ENCODE measurements around the gene MRFAP1L1. TPM values are rescaled to one million over a fixed set of nuclear protein-coding genes. Genes with fewer than 3 reads are reported as not detected.
A peak's percentile ranks its signal among the peaks of the same experiment; 100 is the strongest.
"Not testable (repeated sequence)": the region's sequence is repeated elsewhere in the genome, so short reads cannot be mapped to it uniquely, and the experiment has no call there.

MRFAP1L1 gene
- total RNA-seq, 2 donors from 2014 or later: 44.0 to 55.1 TPM

- H3K27ac Mint-ChIP-seq: peak overlapping the region in 1 of 2 donors; percentile 41
- H3K9me3 Mint-ChIP-seq: no peaks in the 10 kb centered on the region
- H3K27me3 Mint-ChIP-seq: no peaks in the 10 kb centered on the region
- ATAC-seq (no peak), DNase-seq (ENCODE audit: low spot score) (peak; percentile 59)
- no peak overlapping the region for H3K4me3 Mint-ChIP-seq
- peaks cover 8% of the 10 kb centered on the region for H3K36me3 Mint-ChIP-seq
- peaks cover 20 to 40% of the 10 kb centered on the region in 2 donors for H3K4me1 Mint-ChIP-seq (ENCODE audit: low read depth in 2 of 2)
Measured at GRCh38 chr4:6681191-6681590, 28.5 kb downstream of the MRFAP1L1 start.

- H3K27me3 Mint-ChIP-seq: no peaks in the 10 kb centered on the region
- H3K27ac Mint-ChIP-seq: peak overlapping the region in 1 of 2 donors; percentile 41
- H3K36me3 Mint-ChIP-seq: peaks cover 15% of the 10 kb centered on the region
- no peaks in the 10 kb centered on the region for H3K9me3 Mint-ChIP-seq
- peak; percentile 38 for DNase-seq (ENCODE audit: low spot score)
- no peak for ATAC-seq
- H3K4me1 Mint-ChIP-seq (ENCODE audit: low read depth in 2 of 2): peaks cover 23 to 42% of the 10 kb centered on the region in 2 donors
- no peak overlapping the region for H3K4me3 Mint-ChIP-seq
Measured at GRCh38 chr4:6680372-6681034, 29.2 kb downstream of the MRFAP1L1 start.

DNA sequence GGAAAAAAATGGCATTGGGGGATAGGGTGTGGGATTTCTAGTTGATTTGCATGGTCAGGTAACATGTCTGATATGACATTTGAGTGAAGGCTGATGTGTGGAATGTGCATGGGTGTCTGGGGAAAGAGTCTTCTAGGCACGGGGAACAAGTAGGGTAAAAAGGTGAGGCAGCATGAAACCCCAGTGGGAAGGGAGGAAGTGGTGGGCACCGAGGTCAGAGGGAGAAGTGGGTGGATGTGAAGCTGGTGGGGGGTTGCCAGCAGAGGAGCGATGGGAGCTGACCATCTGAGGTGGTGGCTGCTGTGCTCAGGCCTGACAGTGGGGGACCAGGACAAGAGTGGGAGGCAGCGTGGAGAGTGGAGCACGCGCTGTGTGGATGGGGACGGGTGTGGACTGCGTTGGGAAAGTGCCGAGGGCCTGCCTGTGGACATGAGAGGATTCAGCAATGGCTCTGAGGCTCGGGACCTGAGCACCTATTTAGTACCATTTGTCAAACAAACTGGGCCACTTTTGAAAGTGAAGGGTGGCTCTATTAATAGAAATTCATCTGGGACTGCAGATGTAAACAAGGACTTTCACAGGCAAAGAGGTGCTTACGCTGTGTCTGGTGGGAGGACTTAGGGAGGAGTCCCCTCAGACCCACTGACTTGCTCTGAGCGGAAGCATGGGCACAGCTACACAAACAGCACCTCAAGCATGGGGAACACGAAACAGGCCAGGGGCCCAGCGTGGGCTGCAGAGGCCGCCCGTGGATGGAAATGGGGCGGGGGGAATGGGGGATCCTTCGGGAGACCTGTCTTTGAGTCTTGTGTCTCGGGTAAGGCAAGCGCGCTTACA lies 32.7 kb downstream of the MRFAP1L1 start:
- DNase-seq (ENCODE audit: low spot score) (no peak), ATAC-seq (no peak)
- H3K27me3 Mint-ChIP-seq: no peaks in the 10 kb centered on the region
- H3K9me3 Mint-ChIP-seq: no peaks in the 10 kb centered on the region
- H3K36me3 Mint-ChIP-seq: peaks cover 22% of the 10 kb centered on the region
- peaks cover 40 to 57% of the 10 kb centered on the region in 2 donors for H3K4me1 Mint-ChIP-seq (ENCODE audit: low read depth in 2 of 2)
- peak overlapping the region; percentile 95 to 98 for H3K27ac Mint-ChIP-seq
- H3K4me3 Mint-ChIP-seq: peak overlapping the region; percentile 94

DNA sequence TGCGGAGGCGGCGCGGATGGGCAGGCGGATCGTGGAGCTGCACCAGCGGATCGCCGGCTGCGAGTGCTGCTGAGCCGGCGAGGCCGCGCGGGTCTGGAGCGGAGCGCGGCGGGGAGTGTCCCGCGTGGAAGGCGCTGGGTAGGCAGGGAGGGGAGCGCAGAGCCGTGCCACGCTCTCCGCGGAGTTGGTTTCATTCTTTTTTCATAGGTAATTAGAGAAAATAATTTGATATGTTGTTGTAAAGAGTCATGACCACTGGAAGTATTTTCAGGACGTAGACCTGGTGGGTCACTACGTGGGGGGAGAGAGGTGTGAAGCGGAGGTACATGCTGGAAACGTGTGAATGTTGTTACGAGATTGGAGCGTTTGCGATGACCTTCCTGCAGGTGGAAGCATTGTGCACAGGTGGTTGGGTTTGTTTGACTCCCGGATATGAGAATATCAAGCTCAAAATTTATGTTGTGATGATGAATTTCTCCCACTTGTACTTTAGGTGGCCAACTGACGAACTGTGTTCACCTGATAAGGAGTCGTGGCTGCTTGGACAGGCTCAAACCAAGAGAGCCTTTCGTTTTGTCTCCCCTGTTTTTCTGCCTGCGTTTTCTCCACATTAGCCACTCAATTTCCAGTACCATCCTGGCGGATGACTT lies 35.0 kb downstream of the MRFAP1L1 start:
- Mint-ChIP-seq H3K36me3 (peaks cover 22% of the 10 kb centered on the region), H3K27me3 (no peaks in the 10 kb centered on the region), H3K27ac (peak overlapping the region; percentile 95 to 98), H3K4me3 (peak overlapping the region; percentile 94), H3K9me3 (no peaks in the 10 kb centered on the region), H3K4me1 (ENCODE audit: low read depth in 2 of 2) (peaks cover 40 to 43% of the 10 kb centered on the region in 2 donors)
- DNase-seq (ENCODE audit: low spot score): no peak
- peak; percentile 8 to 31 for ATAC-seq

DNA sequence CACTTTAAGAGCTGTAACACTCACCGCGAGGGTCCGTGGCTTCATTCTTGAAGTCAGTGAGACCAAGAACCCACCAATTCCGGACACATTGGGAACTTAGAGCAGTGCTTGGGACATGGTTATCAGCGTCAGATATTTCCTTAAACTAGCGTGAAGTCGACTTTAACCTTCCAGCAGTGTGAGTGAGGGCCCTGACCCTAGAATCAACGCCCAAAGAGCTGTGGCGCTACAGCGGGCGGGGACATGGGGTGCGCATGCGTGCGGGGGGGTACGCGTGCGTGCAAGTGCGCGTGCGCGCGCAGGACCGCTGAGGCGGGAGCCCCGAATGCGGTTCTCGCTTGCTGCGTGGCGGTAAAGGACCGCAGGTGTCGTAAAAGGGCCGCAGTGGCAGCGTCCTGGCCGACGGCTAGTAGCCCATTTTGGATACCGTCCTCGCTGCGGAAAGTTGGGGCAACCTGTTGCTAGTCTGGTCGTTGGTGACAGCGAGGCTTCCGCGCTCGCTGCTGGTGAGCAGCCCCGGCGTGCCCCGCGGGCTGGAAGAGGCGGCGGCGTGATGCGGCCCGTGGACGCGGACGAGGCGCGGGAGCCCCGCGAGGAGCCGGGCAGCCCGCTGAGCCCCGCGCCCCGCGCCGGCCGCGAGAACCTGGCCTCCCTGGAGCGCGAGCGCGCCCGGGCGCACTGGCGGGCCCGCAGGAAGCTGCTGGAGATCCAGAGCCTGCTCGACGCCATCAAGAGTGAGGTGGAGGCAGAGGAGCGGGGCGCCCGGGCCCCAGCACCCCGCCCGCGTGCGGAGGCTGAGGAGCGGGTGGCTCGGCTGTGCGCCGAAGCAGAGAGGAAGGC lies 35.8 kb downstream of the MRFAP1L1 start:
- Mint-ChIP-seq H3K27me3 (no peaks in the 10 kb centered on the region), H3K36me3 (peaks cover 22% of the 10 kb centered on the region), H3K4me1 (ENCODE audit: low read depth in 2 of 2) (peaks cover 40 to 41% of the 10 kb centered on the region in 2 donors), H3K27ac (peak overlapping the region; percentile 95 to 98), H3K9me3 (no peaks in the 10 kb centered on the region), H3K4me3 (peak overlapping the region; percentile 94)
- ATAC-seq (peak; percentile 90 to 91), DNase-seq (ENCODE audit: low spot score) (peak; percentile 95)

- H3K9me3 Mint-ChIP-seq; DNase-seq (ENCODE audit: low spot score); ATAC-seq; H3K27me3 Mint-ChIP-seq: not testable (repeated sequence)
- Mint-ChIP-seq H3K4me1 (ENCODE audit: low read depth in 2 of 2) (peaks cover 40 to 41% of the 10 kb centered on the region in 2 donors), H3K27ac (peak overlapping the region; percentile 95 to 98), H3K36me3 (peaks cover 22% of the 10 kb centered on the region), H3K4me3 (peak overlapping the region; percentile 94)
Measured at GRCh38 chr4:6673191-6673659, 36.4 kb downstream of the MRFAP1L1 start.

GRCh38 chr4:6672541-6673190 lies 37.0 kb downstream of the MRFAP1L1 start:
- H3K4me1 Mint-ChIP-seq (ENCODE audit: low read depth in 2 of 2): peaks cover 38 to 40% of the 10 kb centered on the region in 2 donors
- H3K9me3 Mint-ChIP-seq; ATAC-seq; H3K4me3 Mint-ChIP-seq; H3K27ac Mint-ChIP-seq; H3K27me3 Mint-ChIP-seq; DNase-seq (ENCODE audit: low spot score): not testable (repeated sequence)
- H3K36me3 Mint-ChIP-seq: peaks cover 22% of the 10 kb centered on the region

DNA sequence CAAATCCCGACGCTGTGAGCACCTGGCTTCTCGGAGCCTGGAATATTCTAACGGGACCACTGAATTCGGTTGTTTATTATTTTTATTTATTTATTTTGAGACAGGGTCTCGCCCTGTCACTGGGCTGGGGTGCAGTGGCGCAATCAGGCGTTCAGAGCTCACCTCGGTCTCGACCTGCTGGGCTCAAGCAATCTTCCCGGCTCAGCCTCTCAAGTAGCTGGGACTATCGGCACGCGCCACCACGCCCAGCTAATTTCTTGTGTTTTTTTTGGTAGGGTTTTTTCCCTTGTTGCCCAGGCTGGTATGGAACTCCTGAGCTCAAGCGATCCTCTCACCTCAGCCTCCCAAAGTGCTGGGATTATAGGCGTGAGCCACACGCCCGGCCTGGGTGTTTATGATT lies 37.5 kb downstream of the MRFAP1L1 start:
- Mint-ChIP-seq H3K4me3 (no peak overlapping the region), H3K36me3 (peaks cover 22% of the 10 kb centered on the region), H3K27me3 (peaks cover 0 to 6% of the 10 kb centered on the region in 2 donors), H3K27ac (no peak overlapping the region), H3K4me1 (ENCODE audit: low read depth in 2 of 2) (peaks cover 34 to 37% of the 10 kb centered on the region in 2 donors), H3K9me3 (no peaks in the 10 kb centered on the region)
- ATAC-seq (no peak), DNase-seq (ENCODE audit: low spot score) (no peak)

- DNase-seq (ENCODE audit: low spot score) (no peak), ATAC-seq (no peak)
- Mint-ChIP-seq H3K27ac (no peak overlapping the region), H3K36me3 (peaks cover 19% of the 10 kb centered on the region), H3K4me1 (ENCODE audit: low read depth in 2 of 2) (peaks cover 29 to 33% of the 10 kb centered on the region in 2 donors), H3K4me3 (no peak overlapping the region), H3K27me3 (peaks cover 0 to 6% of the 10 kb centered on the region in 2 donors), H3K9me3 (no peaks in the 10 kb centered on the region)
Measured at GRCh38 chr4:6671648-6672047, 38.0 kb downstream of the MRFAP1L1 start.

DNA sequence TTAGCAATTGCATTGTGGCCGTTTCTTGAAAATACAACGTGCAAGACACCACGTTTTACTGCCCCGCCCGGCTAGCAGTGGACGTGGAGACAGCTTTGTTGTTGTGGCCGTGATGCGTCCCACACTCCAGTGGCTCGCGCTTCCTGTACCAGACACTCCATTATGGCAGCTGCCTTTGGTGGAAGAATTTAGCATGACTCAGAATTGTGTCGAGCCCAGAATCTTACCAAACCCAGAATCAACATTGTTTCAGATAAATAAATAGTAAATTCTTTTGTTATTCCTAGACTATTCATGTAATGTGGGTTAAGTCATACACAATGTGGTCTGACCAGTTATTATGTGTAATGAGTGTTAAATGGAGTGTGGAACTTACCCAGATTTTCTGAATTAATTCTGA lies 41.3 kb downstream of the MRFAP1L1 start:
- no peaks in the 10 kb centered on the region for H3K36me3 Mint-ChIP-seq
- H3K27ac Mint-ChIP-seq: no peak overlapping the region
- H3K4me1 Mint-ChIP-seq (ENCODE audit: low read depth in 2 of 2): peaks cover 3% of the 10 kb centered on the region in 2 donors
- no peaks in the 10 kb centered on the region for H3K9me3 Mint-ChIP-seq
- DNase-seq (ENCODE audit: low spot score): no peak
- H3K4me3 Mint-ChIP-seq: no peak overlapping the region
- H3K27me3 Mint-ChIP-seq: peaks cover 0 to 6% of the 10 kb centered on the region in 2 donors
- ATAC-seq: no peak

GRCh38 chr4:6665320-6665654 lies 44.4 kb downstream of the MRFAP1L1 start:
- no peak overlapping the region for H3K4me3 Mint-ChIP-seq
- no peak overlapping the region for H3K27ac Mint-ChIP-seq
- no peaks in the 10 kb centered on the region for H3K4me1 Mint-ChIP-seq (ENCODE audit: low read depth in 2 of 2)
- no peaks in the 10 kb centered on the region for H3K36me3 Mint-ChIP-seq
- no peak for ATAC-seq
- peaks cover 14 to 16% of the 10 kb centered on the region in 2 donors for H3K27me3 Mint-ChIP-seq
- DNase-seq (ENCODE audit: low spot score): peak; percentile 13
- H3K9me3 Mint-ChIP-seq: no peaks in the 10 kb centered on the region

- H3K9me3 Mint-ChIP-seq: no peaks in the 10 kb centered on the region
- ATAC-seq (peak in 1 of 2 donors; percentile 36), DNase-seq (ENCODE audit: low spot score) (peak; percentile 26)
- no peaks in the 10 kb centered on the region for H3K36me3 Mint-ChIP-seq
- H3K27ac Mint-ChIP-seq: no peak overlapping the region
- H3K4me3 Mint-ChIP-seq: no peak overlapping the region
- H3K4me1 Mint-ChIP-seq (ENCODE audit: low read depth in 2 of 2): peaks cover 0 to 4% of the 10 kb centered on the region in 2 donors
- peaks cover 20 to 23% of the 10 kb centered on the region in 2 donors for H3K27me3 Mint-ChIP-seq
Measured at GRCh38 chr4:6663596-6664393, 45.9 kb downstream of the MRFAP1L1 start.
